Neural progenitor cell (in vitro differentiated cells): Measurements from ENCODE around the gene PM20D1. TPM values are rescaled to one million over a fixed set of nuclear protein-coding genes. Genes with fewer than 3 reads are reported as not detected.

Source experiments
- DNase-seq: peaks from one replicate; pipeline ENCODE4 v3.0.0-alpha.2; 2016; ENCODE audit warnings: low spot score
- H2AFZ ChIP-seq: fragments of 200-600 bp; sonication (generic); replicated peaks from 2 replicates; pipeline ENCODE4 v1.6.1; 2016; ENCODE audit warnings: antibody characterized with exemption
- H3F3A ChIP-seq: fragments of 200-600 bp; sonication (generic); 2 replicates; pipeline ENCODE4 v1.6.1; 2016; ENCODE audit warnings: antibody characterized with exemption, low read depth
- H3K27ac ChIP-seq: fragments of 200-600 bp; sonication (generic); 2 replicates; pipeline ENCODE4 v1.5.1; 2016; ENCODE audit warnings: mild to moderate bottlenecking
- H3K27me3 ChIP-seq: fragments of 200-600 bp; sonication (generic); 2 replicates; pipeline ENCODE4 v1.6.1; 2016; ENCODE audit warnings: mild to moderate bottlenecking, moderate library complexity
- H3K36me3 ChIP-seq: fragments of 200-600 bp; sonication (generic); 2 replicates; pipeline ENCODE4 v1.5.1; 2016
- H3K4me1 ChIP-seq: fragments of 200-600 bp; sonication (generic); 2 replicates; pipeline ENCODE4 v1.6.1; 2016; ENCODE audit warnings: mixed run types
- H3K4me2 ChIP-seq: fragments of 200-600 bp; sonication (generic); 2 replicates; pipeline ENCODE4 v1.6.1; 2016
- H3K4me3 ChIP-seq: fragments of 200-600 bp; sonication (generic); 2 replicates; pipeline ENCODE4 v1.5.1; 2016
- H3K79me2 ChIP-seq: fragments of 200-600 bp; sonication (generic); 2 replicates; pipeline ENCODE4 v1.6.1; 2016; ENCODE audit warnings: low read depth
- H3K9ac ChIP-seq: fragments of 200-600 bp; sonication (generic); 2 replicates; pipeline ENCODE4 v1.6.1; 2016
- H3K9me3 ChIP-seq: fragments of 200-600 bp; sonication (generic); 2 replicates; pipeline ENCODE4 v1.5.1; 2016; ENCODE audit warnings: low read depth
- H4K20me1 ChIP-seq: fragments of 200-600 bp; sonication (generic); 2 replicates; pipeline ENCODE4 v1.6.1; 2016; ENCODE audit warnings: low read depth
- H3K27ac Mint-ChIP-seq: 3 replicates; pipeline ENCODE4 v1.8.0; 2021; ENCODE audit warnings: mixed read lengths
- H3K27me3 Mint-ChIP-seq: 2 replicates; pipeline ENCODE4 v1.8.0; 2022; ENCODE audit warnings: low read depth, mild to moderate bottlenecking, inconsistent platforms, moderate library complexity, mixed read lengths; ENCODE audit not compliant: insufficient read depth
- H3K36me3 Mint-ChIP-seq: 3 replicates; pipeline ENCODE4 v1.8.0; 2021; ENCODE audit warnings: mixed read lengths
- H3K4me1 Mint-ChIP-seq: 3 replicates; pipeline ENCODE4 v1.8.0; 2021; ENCODE audit warnings: mixed read lengths
- H3K4me3 Mint-ChIP-seq: 3 replicates; pipeline ENCODE4 v1.8.0; 2021; ENCODE audit warnings: mild to moderate bottlenecking, moderate library complexity, mixed read lengths
- H3K9me3 Mint-ChIP-seq: 3 replicates; pipeline ENCODE4 v1.8.0; 2020; ENCODE audit warnings: mixed read lengths
- EZH2 ChIP-seq: fragments of 200-600 bp; sonication (generic); IDR thresholded peaks from 2 replicates; pipeline ENCODE4 v1.6.1; 2017; ENCODE audit warnings: antibody characterized with exemption, mild to moderate bottlenecking, moderate library complexity
- EZH2phosphoT487 ChIP-seq: fragments of 200-600 bp; sonication (generic); IDR thresholded peaks from 2 replicates; pipeline ENCODE4 v1.6.1; 2017; ENCODE audit warnings: antibody characterized with exemption
- total RNA-seq: library from RNA; depleted of rRNA; stranded (reverse); fragments of >200 nt; gene quantifications from 2 replicates; pipeline ENCODE4 v1.2.3, GENCODE V29; 2015; ENCODE audit warnings: low replicate concordance
- TF ChIP-seq, protein P1 (sequence below): fragments of 200-600 bp; sonication (generic); IDR thresholded peaks from 2 replicates; pipeline ENCODE4 v1.5.1; 2017; ENCODE audit warnings: antibody characterized with exemption, mild to moderate bottlenecking

Gene PM20D1
- total RNA-seq, 1 donor from 2014 or later = not detected

DNA sequence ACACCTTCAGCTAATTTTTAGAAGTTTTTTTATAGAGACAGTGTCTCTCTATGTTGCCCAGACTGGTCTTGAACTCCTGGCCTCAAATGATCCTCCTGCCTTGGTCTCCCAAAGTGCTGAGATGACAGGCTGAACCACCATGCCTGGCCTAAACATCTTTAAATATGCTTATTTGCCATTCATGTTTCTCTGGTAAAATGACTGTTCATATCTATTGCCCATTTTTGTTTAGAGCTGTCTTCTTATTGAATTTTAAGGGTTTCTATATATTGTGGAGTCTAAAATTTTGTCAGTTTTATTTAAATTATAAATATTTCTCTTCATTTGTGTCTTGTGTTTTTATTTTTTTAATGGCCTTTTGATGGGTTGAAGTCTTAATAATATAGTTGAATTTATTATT, 3.0 kb upstream of the PM20D1 start:
- H3K27ac Mint-ChIP-seq = no peak overlapping the region
- peaks cover 10% of the 10 kb centered on the region for H3K36me3 Mint-ChIP-seq
- Histone ChIP-seq H3K9ac (no peak overlapping the region), H3K27me3 (no peaks in the 10 kb centered on the region), H3F3A (no peaks in the 10 kb centered on the region), H3K36me3 (peaks cover 8% of the 10 kb centered on the region), H2AFZ (no peak overlapping the region), H3K79me2 (no peaks in the 10 kb centered on the region), H3K4me2 (no peak overlapping the region), H3K27ac (no peak overlapping the region), H3K9me3 (peaks cover 10% of the 10 kb centered on the region), H4K20me1 (no peaks in the 10 kb centered on the region), H3K4me1 (no peaks in the 10 kb centered on the region), H3K4me3 (no peak overlapping the region)
- no peaks in the 10 kb centered on the region for H3K4me1 Mint-ChIP-seq
- no peak for DNase-seq
- no peak overlapping the region for H3K4me3 Mint-ChIP-seq
- H3K9me3 Mint-ChIP-seq = peaks cover 23% of the 10 kb centered on the region
- peaks cover 2% of the 10 kb centered on the region for H3K27me3 Mint-ChIP-seq
- TF ChIP-seq, protein P1, sequence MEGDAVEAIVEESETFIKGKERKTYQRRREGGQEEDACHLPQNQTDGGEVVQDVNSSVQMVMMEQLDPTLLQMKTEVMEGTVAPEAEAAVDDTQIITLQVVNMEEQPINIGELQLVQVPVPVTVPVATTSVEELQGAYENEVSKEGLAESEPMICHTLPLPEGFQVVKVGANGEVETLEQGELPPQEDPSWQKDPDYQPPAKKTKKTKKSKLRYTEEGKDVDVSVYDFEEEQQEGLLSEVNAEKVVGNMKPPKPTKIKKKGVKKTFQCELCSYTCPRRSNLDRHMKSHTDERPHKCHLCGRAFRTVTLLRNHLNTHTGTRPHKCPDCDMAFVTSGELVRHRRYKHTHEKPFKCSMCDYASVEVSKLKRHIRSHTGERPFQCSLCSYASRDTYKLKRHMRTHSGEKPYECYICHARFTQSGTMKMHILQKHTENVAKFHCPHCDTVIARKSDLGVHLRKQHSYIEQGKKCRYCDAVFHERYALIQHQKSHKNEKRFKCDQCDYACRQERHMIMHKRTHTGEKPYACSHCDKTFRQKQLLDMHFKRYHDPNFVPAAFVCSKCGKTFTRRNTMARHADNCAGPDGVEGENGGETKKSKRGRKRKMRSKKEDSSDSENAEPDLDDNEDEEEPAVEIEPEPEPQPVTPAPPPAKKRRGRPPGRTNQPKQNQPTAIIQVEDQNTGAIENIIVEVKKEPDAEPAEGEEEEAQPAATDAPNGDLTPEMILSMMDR = no peak
- TF ChIP-seq EZH2phosphoT487 (no peak), EZH2 (no peak)

DNA sequence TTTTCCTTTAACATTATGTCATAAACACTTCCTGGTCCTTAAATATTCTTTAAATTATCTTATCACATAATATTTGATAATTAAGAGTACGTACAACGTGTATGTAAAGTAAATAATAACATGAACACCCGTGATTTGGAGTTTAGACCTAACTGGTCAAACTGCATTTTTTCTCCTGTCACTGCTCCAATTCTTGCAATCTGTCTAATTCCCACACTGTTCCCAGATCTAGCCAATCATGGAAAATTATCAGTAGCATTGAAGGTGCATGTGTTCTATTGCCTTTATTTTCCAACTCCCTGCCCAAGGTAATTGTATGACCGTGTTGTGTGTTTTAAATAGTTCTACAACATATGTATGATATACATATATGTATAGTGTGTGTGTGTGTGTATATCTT, 2.1 kb upstream of the PM20D1 start:
- Mint-ChIP-seq H3K27me3 (no peaks in the 10 kb centered on the region), H3K4me1 (no peaks in the 10 kb centered on the region), H3K27ac (no peak overlapping the region), H3K36me3 (peaks cover 10% of the 10 kb centered on the region), H3K9me3 (peaks cover 23% of the 10 kb centered on the region), H3K4me3 (no peak overlapping the region)
- Histone ChIP-seq H3K4me2 (no peak overlapping the region), H3F3A (no peaks in the 10 kb centered on the region), H2AFZ (no peak overlapping the region), H3K4me3 (no peak overlapping the region), H3K9me3 (peaks cover 10% of the 10 kb centered on the region), H3K9ac (no peak overlapping the region), H3K27me3 (no peaks in the 10 kb centered on the region), H3K4me1 (no peaks in the 10 kb centered on the region), H3K79me2 (no peaks in the 10 kb centered on the region), H3K27ac (no peak overlapping the region), H4K20me1 (no peaks in the 10 kb centered on the region), H3K36me3 (peaks cover 8% of the 10 kb centered on the region)
- no peak for DNase-seq
- TF ChIP-seq EZH2 = no peak
- no peak for TF ChIP-seq EZH2phosphoT487
- TF ChIP-seq, protein P1 = no peak

DNA sequence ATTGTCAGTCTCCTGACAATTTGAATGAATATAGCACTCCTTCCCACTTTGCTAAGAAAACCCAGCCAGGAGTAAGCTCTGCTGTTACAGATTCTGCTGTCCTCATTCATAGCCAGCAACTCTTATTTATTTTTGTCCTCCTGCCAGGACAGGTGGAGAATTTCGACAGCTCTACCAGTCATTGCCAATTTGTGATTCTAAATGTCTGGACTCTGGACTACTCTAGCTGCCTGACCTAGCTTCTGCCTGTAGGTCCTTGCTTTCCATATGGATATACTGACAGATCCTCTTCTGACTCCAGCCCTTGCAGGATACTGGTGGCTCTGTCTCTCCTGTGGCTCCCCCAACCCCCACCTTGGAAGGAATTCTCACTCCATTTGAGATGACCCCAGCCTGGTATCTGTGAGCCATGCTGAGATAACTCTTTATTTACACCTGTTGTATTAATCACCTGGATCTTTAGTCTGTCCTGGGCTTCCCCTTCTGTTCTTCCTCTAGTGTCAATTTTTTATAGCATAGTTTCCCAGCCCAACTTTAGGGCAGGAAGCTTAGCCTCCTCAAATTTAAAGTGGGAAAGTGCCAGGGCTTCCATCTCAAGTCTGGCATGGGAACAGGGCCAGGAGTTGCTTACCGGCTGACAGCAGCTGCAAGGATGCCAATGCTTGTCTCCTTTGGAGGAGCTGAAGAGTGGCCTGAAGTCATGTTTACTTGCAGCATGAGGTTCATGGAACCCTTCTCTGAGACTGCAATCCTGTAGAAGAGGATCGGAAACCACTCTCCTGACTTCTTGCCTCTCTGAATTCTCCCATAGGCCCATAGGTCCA, 6.7 kb downstream of the PM20D1 start:
- Histone ChIP-seq H3K4me2 (no peak overlapping the region), H3F3A (no peaks in the 10 kb centered on the region), H4K20me1 (no peaks in the 10 kb centered on the region), H3K27ac (no peak overlapping the region), H3K79me2 (no peaks in the 10 kb centered on the region), H3K4me1 (peaks cover 11% of the 10 kb centered on the region), H3K9ac (no peak overlapping the region), H3K27me3 (no peaks in the 10 kb centered on the region), H2AFZ (no peak overlapping the region), H3K36me3 (no peaks in the 10 kb centered on the region), H3K4me3 (no peak overlapping the region), H3K9me3 (no peaks in the 10 kb centered on the region)
- no peaks in the 10 kb centered on the region for H3K9me3 Mint-ChIP-seq
- H3K4me3 Mint-ChIP-seq = no peak overlapping the region
- no peak for DNase-seq
- H3K27me3 Mint-ChIP-seq = peaks cover 2% of the 10 kb centered on the region
- TF ChIP-seq EZH2phosphoT487 (no peak), EZH2 (no peak)
- TF ChIP-seq, protein P1 = no peak
- peaks cover 12% of the 10 kb centered on the region for H3K4me1 Mint-ChIP-seq
- no peak overlapping the region for H3K27ac Mint-ChIP-seq
- H3K36me3 Mint-ChIP-seq = peaks cover 4% of the 10 kb centered on the region
